Measurements from ENCODE around the gene VMP1.

DNA sequence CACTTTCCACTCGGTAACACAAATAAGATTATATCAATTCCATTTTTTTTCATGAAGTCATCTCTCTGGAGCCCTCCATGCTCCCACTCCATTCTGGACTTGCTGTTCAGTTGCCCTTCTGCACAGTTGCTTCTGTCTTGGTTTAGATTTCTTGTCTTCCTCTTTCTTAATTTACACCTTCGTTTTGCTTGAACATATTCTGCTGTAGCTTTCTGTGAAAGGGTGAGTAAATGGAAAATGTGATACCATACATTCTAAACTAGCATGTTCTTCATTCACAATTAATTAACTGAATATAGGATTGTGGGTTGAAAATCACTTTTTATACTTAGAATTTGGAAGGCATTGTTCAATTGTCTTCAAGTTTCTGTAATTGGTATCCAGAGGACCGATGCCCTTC, 69.6 kb downstream of the VMP1 start:
- no peak for TF ChIP-seq EZH2 (IDR thresholded peaks at IDR 0.05; ENCODE audit: insufficient read depth, low read length)
- TF ChIP-seq, protein P1, sequence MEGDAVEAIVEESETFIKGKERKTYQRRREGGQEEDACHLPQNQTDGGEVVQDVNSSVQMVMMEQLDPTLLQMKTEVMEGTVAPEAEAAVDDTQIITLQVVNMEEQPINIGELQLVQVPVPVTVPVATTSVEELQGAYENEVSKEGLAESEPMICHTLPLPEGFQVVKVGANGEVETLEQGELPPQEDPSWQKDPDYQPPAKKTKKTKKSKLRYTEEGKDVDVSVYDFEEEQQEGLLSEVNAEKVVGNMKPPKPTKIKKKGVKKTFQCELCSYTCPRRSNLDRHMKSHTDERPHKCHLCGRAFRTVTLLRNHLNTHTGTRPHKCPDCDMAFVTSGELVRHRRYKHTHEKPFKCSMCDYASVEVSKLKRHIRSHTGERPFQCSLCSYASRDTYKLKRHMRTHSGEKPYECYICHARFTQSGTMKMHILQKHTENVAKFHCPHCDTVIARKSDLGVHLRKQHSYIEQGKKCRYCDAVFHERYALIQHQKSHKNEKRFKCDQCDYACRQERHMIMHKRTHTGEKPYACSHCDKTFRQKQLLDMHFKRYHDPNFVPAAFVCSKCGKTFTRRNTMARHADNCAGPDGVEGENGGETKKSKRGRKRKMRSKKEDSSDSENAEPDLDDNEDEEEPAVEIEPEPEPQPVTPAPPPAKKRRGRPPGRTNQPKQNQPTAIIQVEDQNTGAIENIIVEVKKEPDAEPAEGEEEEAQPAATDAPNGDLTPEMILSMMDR (IDR thresholded peaks at IDR 0.05; ENCODE audit: insufficient read depth, low read depth, low read length), result no peak
